ENCODE data around the gene SLC39A11. TPM values are rescaled to one million over a fixed set of nuclear protein-coding genes. Genes with fewer than 3 reads are reported as not detected.
"Not testable (repeated sequence)": the region's sequence is repeated elsewhere in the genome, so short reads cannot be mapped to it uniquely, and the experiment has no call there.

SLC39A11 gene
- total RNA-seq, 1 donor from 2014 or later: 26.0 TPM

- Mint-ChIP-seq H3K9me3 (no peaks in the 10 kb centered on the region), H3K4me1 (peaks cover 7% of the 10 kb centered on the region), H3K27me3 (ENCODE audit: low read depth) (no peaks in the 10 kb centered on the region)
Measured at GRCh38 chr17:72639711-72640110, 452.8 kb downstream of the SLC39A11 start.

GRCh38 chr17:72638932-72639331 lies 453.6 kb downstream of the SLC39A11 start:
- not testable (repeated sequence) for DNase-seq (ENCODE audit: low spot score in 2 of 2, unreplicated experiment in 2 of 2); H3K4me1 Mint-ChIP-seq; H3K4me3 Mint-ChIP-seq; H3K9me3 Mint-ChIP-seq; H3K27me3 Mint-ChIP-seq (ENCODE audit: low read depth); H3K27ac Mint-ChIP-seq; H3K36me3 Mint-ChIP-seq

More at GRCh38 chr17:72639711-72640110, 452.8 kb downstream of the SLC39A11 start:
- H3K36me3 Mint-ChIP-seq: no peaks in the 10 kb centered on the region
- no peak overlapping the region for H3K27ac Mint-ChIP-seq
- no peak for TF ChIP-seq CTCF (IDR thresholded peaks at IDR 0.05; ENCODE audit: unreplicated experiment)
- no peak for DNase-seq (ENCODE audit: low spot score in 2 of 2, unreplicated experiment in 2 of 2)
- H3K4me3 Mint-ChIP-seq: no peak overlapping the region

GRCh38 chr17:72635034-72635635 lies 457.4 kb downstream of the SLC39A11 start:
- no peak overlapping the region for H3K27ac Mint-ChIP-seq
- no peak overlapping the region for H3K4me3 Mint-ChIP-seq
- DNase-seq (ENCODE audit: low spot score in 2 of 2, unreplicated experiment in 2 of 2): no peak
- TF ChIP-seq CTCF (IDR thresholded peaks at IDR 0.05; ENCODE audit: unreplicated experiment): no peak
- H3K9me3 Mint-ChIP-seq: no peaks in the 10 kb centered on the region
- H3K36me3 Mint-ChIP-seq: no peaks in the 10 kb centered on the region
- no peaks in the 10 kb centered on the region for H3K27me3 Mint-ChIP-seq (ENCODE audit: low read depth)
- peaks cover 19% of the 10 kb centered on the region for H3K4me1 Mint-ChIP-seq

GRCh38 chr17:72634621-72635020 lies 457.9 kb downstream of the SLC39A11 start:
- no peak for DNase-seq (ENCODE audit: low spot score in 2 of 2, unreplicated experiment in 2 of 2)
- Mint-ChIP-seq H3K4me3 (no peak overlapping the region), H3K27me3 (ENCODE audit: low read depth) (no peaks in the 10 kb centered on the region), H3K27ac (no peak overlapping the region), H3K9me3 (peaks cover 2% of the 10 kb centered on the region), H3K4me1 (peaks cover 19% of the 10 kb centered on the region), H3K36me3 (no peaks in the 10 kb centered on the region)
- no peak for TF ChIP-seq CTCF (IDR thresholded peaks at IDR 0.05; ENCODE audit: unreplicated experiment)

GRCh38 chr17:72631949-72632684 lies 460.4 kb downstream of the SLC39A11 start:
- peak overlapping the region; percentile 89 for H3K27ac Mint-ChIP-seq
- H3K4me3 Mint-ChIP-seq: no peak overlapping the region
- no peak for DNase-seq (ENCODE audit: low spot score in 2 of 2, unreplicated experiment in 2 of 2)
- peaks cover 17% of the 10 kb centered on the region for H3K9me3 Mint-ChIP-seq
- no peak for TF ChIP-seq CTCF (IDR thresholded peaks at IDR 0.05; ENCODE audit: unreplicated experiment)
- peaks cover 23% of the 10 kb centered on the region for H3K4me1 Mint-ChIP-seq
- peaks cover 8% of the 10 kb centered on the region for H3K36me3 Mint-ChIP-seq
- no peaks in the 10 kb centered on the region for H3K27me3 Mint-ChIP-seq (ENCODE audit: low read depth)

GRCh38 chr17:72631568-72631948 lies 460.9 kb downstream of the SLC39A11 start:
- Mint-ChIP-seq H3K4me1 (peaks cover 25% of the 10 kb centered on the region), H3K27ac (peak overlapping the region; percentile 89), H3K9me3 (peaks cover 22% of the 10 kb centered on the region), H3K27me3 (ENCODE audit: low read depth) (no peaks in the 10 kb centered on the region), H3K36me3 (peaks cover 10% of the 10 kb centered on the region), H3K4me3 (no peak overlapping the region)
- no peak for DNase-seq (ENCODE audit: low spot score in 2 of 2, unreplicated experiment in 2 of 2)
- no peak for TF ChIP-seq CTCF (IDR thresholded peaks at IDR 0.05; ENCODE audit: unreplicated experiment)
